Neural progenitor cell (in vitro differentiated cells): ENCODE results near the gene PRDM15. TPM values are rescaled to one million over a fixed set of nuclear protein-coding genes. Genes with fewer than 3 reads are reported as not detected.
A peak's percentile ranks its signal among the peaks of the same experiment; 100 is the strongest.

Source experiments
- DNase-seq: peaks from one replicate; pipeline ENCODE4 v3.0.0-alpha.2; 2016; ENCODE audit warnings: low spot score
- H2AFZ ChIP-seq: fragments of 200-600 bp; sonication (generic); replicated peaks from 2 replicates; pipeline ENCODE4 v1.6.1; 2016; ENCODE audit warnings: antibody characterized with exemption
- H3F3A ChIP-seq: fragments of 200-600 bp; sonication (generic); 2 replicates; pipeline ENCODE4 v1.6.1; 2016; ENCODE audit warnings: antibody characterized with exemption, low read depth
- H3K27ac ChIP-seq: fragments of 200-600 bp; sonication (generic); 2 replicates; pipeline ENCODE4 v1.5.1; 2016; ENCODE audit warnings: mild to moderate bottlenecking
- H3K27me3 ChIP-seq: fragments of 200-600 bp; sonication (generic); 2 replicates; pipeline ENCODE4 v1.6.1; 2016; ENCODE audit warnings: mild to moderate bottlenecking, moderate library complexity
- H3K36me3 ChIP-seq: fragments of 200-600 bp; sonication (generic); 2 replicates; pipeline ENCODE4 v1.5.1; 2016
- H3K4me1 ChIP-seq: fragments of 200-600 bp; sonication (generic); 2 replicates; pipeline ENCODE4 v1.6.1; 2016; ENCODE audit warnings: mixed run types
- H3K4me2 ChIP-seq: fragments of 200-600 bp; sonication (generic); 2 replicates; pipeline ENCODE4 v1.6.1; 2016
- H3K4me3 ChIP-seq: fragments of 200-600 bp; sonication (generic); 2 replicates; pipeline ENCODE4 v1.5.1; 2016
- H3K79me2 ChIP-seq: fragments of 200-600 bp; sonication (generic); 2 replicates; pipeline ENCODE4 v1.6.1; 2016; ENCODE audit warnings: low read depth
- H3K9ac ChIP-seq: fragments of 200-600 bp; sonication (generic); 2 replicates; pipeline ENCODE4 v1.6.1; 2016
- H3K9me3 ChIP-seq: fragments of 200-600 bp; sonication (generic); 2 replicates; pipeline ENCODE4 v1.5.1; 2016; ENCODE audit warnings: low read depth
- H4K20me1 ChIP-seq: fragments of 200-600 bp; sonication (generic); 2 replicates; pipeline ENCODE4 v1.6.1; 2016; ENCODE audit warnings: low read depth
- H3K27ac Mint-ChIP-seq: 3 replicates; pipeline ENCODE4 v1.8.0; 2021; ENCODE audit warnings: mixed read lengths
- H3K27me3 Mint-ChIP-seq: 2 replicates; pipeline ENCODE4 v1.8.0; 2022; ENCODE audit warnings: low read depth, mild to moderate bottlenecking, inconsistent platforms, moderate library complexity, mixed read lengths; ENCODE audit not compliant: insufficient read depth
- H3K36me3 Mint-ChIP-seq: 3 replicates; pipeline ENCODE4 v1.8.0; 2021; ENCODE audit warnings: mixed read lengths
- H3K4me1 Mint-ChIP-seq: 3 replicates; pipeline ENCODE4 v1.8.0; 2021; ENCODE audit warnings: mixed read lengths
- H3K4me3 Mint-ChIP-seq: 3 replicates; pipeline ENCODE4 v1.8.0; 2021; ENCODE audit warnings: mild to moderate bottlenecking, moderate library complexity, mixed read lengths
- H3K9me3 Mint-ChIP-seq: 3 replicates; pipeline ENCODE4 v1.8.0; 2020; ENCODE audit warnings: mixed read lengths
- EZH2 ChIP-seq: fragments of 200-600 bp; sonication (generic); IDR thresholded peaks from 2 replicates; pipeline ENCODE4 v1.6.1; 2017; ENCODE audit warnings: antibody characterized with exemption, mild to moderate bottlenecking, moderate library complexity
- EZH2phosphoT487 ChIP-seq: fragments of 200-600 bp; sonication (generic); IDR thresholded peaks from 2 replicates; pipeline ENCODE4 v1.6.1; 2017; ENCODE audit warnings: antibody characterized with exemption
- total RNA-seq: library from RNA; depleted of rRNA; stranded (reverse); fragments of >200 nt; gene quantifications from 2 replicates; pipeline ENCODE4 v1.2.3, GENCODE V29; 2015; ENCODE audit warnings: low replicate concordance
- TF ChIP-seq, protein P1 (sequence below): fragments of 200-600 bp; sonication (generic); IDR thresholded peaks from 2 replicates; pipeline ENCODE4 v1.5.1; 2017; ENCODE audit warnings: antibody characterized with exemption, mild to moderate bottlenecking

Gene PRDM15
- total RNA-seq, 1 donor from 2014 or later, result 9.0 TPM

DNA sequence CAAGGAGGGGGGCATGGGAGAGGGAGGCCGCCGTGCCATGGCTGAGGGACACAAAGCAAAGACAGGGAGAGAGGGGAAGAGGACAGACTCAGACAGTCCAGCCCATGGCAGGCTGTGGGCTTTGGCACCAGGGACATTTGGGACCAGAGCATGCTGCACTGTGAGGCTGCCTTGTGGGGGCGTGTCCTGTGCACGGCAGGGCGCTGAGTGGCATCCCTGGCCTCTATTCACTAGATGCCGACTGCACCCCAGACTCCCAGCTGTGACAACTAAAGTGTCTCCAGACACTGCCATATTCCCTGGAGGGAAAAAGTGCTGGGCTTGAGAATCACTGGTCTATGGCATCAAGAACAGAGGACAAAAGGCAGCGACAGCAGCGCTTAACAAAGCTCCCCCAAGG, 18.6 kb upstream of the PRDM15 start:
- H3K36me3 Mint-ChIP-seq, result peaks cover 9% of the 10 kb centered on the region
- H4K20me1 ChIP-seq, result no peaks in the 10 kb centered on the region
- no peak overlapping the region for H3K4me3 Mint-ChIP-seq
- no peak overlapping the region for H3K27ac ChIP-seq
- H3K4me3 ChIP-seq, result no peak overlapping the region
- no peaks in the 10 kb centered on the region for H3K9me3 ChIP-seq
- TF ChIP-seq, protein P1, sequence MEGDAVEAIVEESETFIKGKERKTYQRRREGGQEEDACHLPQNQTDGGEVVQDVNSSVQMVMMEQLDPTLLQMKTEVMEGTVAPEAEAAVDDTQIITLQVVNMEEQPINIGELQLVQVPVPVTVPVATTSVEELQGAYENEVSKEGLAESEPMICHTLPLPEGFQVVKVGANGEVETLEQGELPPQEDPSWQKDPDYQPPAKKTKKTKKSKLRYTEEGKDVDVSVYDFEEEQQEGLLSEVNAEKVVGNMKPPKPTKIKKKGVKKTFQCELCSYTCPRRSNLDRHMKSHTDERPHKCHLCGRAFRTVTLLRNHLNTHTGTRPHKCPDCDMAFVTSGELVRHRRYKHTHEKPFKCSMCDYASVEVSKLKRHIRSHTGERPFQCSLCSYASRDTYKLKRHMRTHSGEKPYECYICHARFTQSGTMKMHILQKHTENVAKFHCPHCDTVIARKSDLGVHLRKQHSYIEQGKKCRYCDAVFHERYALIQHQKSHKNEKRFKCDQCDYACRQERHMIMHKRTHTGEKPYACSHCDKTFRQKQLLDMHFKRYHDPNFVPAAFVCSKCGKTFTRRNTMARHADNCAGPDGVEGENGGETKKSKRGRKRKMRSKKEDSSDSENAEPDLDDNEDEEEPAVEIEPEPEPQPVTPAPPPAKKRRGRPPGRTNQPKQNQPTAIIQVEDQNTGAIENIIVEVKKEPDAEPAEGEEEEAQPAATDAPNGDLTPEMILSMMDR, result no peak
- TF ChIP-seq EZH2, result no peak
- TF ChIP-seq EZH2phosphoT487, result no peak
- H3K9me3 Mint-ChIP-seq, result no peaks in the 10 kb centered on the region
- DNase-seq, result peak; percentile 62
- H2AFZ ChIP-seq, result no peak overlapping the region
- peak overlapping the region; percentile 88 for H3K27ac Mint-ChIP-seq
- H3K4me2 ChIP-seq, result peak overlapping the region; percentile 61
- peaks cover 3% of the 10 kb centered on the region for H3K27me3 Mint-ChIP-seq
- no peaks in the 10 kb centered on the region for H3K36me3 ChIP-seq
- peaks cover 30% of the 10 kb centered on the region for H3K4me1 Mint-ChIP-seq
- H3K4me1 ChIP-seq, result peaks cover 42% of the 10 kb centered on the region
- no peaks in the 10 kb centered on the region for H3K27me3 ChIP-seq
- peaks cover 4% of the 10 kb centered on the region for H3F3A ChIP-seq
- H3K9ac ChIP-seq, result no peak overlapping the region
- no peaks in the 10 kb centered on the region for H3K79me2 ChIP-seq

DNA sequence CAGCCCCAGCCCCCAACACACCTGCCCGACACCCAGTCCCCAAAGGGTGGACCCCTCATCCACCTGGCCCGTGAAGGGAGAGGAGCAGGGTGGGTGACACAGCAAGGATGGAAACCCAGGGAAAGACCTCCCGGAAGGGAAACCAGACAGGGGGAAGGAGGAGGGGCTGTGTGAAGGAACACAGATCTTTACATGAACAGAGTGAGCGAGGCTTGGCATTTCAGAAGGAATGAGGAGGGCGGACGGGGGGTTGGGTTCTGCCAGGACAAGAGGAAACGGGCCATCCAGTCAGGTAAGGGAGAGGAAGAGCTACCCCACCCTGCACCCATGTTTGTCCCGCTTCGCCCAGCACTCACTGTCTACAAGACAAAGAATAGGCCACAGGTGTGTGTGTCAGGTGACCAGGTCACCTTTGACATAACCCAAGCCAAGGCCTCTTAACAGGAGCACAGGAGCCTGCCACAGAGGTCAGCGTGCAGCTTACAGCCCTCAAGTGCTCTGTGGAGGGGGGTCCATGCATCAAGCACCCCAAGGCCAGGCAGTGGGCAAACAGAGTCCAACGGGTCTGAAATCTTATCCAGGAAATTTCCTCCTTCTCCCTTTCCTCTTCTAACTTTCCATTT, 18.0 kb upstream of the PRDM15 start:
- no peaks in the 10 kb centered on the region for H3K36me3 ChIP-seq
- Mint-ChIP-seq H3K27ac (no peak overlapping the region), H3K9me3 (no peaks in the 10 kb centered on the region), H3K36me3 (peaks cover 9% of the 10 kb centered on the region), H3K4me3 (no peak overlapping the region), H3K4me1 (peaks cover 30% of the 10 kb centered on the region), H3K27me3 (peaks cover 3% of the 10 kb centered on the region)
- no peaks in the 10 kb centered on the region for H3K27me3 ChIP-seq
- H3K9me3 ChIP-seq, result no peaks in the 10 kb centered on the region
- H3K27ac ChIP-seq, result no peak overlapping the region
- H3K4me1 ChIP-seq, result peaks cover 42% of the 10 kb centered on the region
- no peak for DNase-seq
- H2AFZ ChIP-seq, result no peak overlapping the region
- H3F3A ChIP-seq, result peaks cover 4% of the 10 kb centered on the region
- TF ChIP-seq EZH2phosphoT487 (no peak), EZH2 (no peak)
- TF ChIP-seq, protein P1, result no peak
- H3K9ac ChIP-seq, result no peak overlapping the region
- no peaks in the 10 kb centered on the region for H3K79me2 ChIP-seq
- H4K20me1 ChIP-seq, result no peaks in the 10 kb centered on the region
- H3K4me3 ChIP-seq, result no peak overlapping the region
- H3K4me2 ChIP-seq, result peak overlapping the region; percentile 61

DNA sequence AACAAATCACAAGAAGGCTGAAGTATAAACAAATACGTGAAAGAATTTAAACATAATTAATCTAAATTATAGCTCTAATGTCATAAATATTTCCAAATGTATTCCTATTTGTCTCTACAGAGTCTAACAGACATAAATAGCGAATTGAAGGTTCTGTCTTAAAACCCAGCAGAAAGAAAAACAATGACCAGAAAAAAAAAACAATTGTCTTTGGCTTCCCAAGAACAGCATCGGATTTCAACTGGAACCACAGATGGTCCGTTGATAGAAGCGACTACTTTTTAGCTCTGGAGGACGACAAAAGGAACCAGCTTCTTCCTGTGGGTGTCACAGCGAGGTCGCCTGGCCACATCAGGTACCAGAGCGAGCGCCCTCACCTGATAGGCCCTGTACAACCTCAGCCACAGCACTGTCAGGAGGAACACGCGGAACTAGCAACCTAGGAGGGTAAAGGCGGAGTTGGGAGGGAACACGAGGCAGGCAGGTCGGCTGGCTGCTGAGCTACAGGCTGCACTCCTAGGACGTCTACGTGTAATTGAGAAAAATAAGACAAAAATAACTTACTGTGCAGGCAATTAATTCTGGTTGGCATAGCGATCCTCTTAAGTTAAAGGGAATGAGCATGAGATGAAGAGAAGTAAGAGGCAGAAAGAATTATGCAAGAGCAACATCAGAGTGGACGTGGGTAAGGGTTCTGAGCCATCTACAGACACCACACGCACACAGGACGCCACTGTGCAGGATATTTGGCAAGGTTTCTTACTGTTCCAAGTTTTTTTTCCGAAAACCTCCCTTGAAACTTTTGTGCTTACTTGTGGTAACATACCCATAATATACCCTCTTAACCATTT, 16.7 kb upstream of the PRDM15 start:
- Histone ChIP-seq H2AFZ (no peak overlapping the region), H3K36me3 (no peaks in the 10 kb centered on the region), H3K27me3 (no peaks in the 10 kb centered on the region), H4K20me1 (no peaks in the 10 kb centered on the region), H3K27ac (no peak overlapping the region), H3K4me3 (no peak overlapping the region), H3F3A (peaks cover 4% of the 10 kb centered on the region), H3K4me2 (peak overlapping the region; percentile 17), H3K9ac (no peak overlapping the region), H3K79me2 (no peaks in the 10 kb centered on the region), H3K9me3 (no peaks in the 10 kb centered on the region), H3K4me1 (peaks cover 42% of the 10 kb centered on the region)
- Mint-ChIP-seq H3K4me1 (peaks cover 30% of the 10 kb centered on the region), H3K9me3 (no peaks in the 10 kb centered on the region), H3K27ac (no peak overlapping the region), H3K27me3 (peaks cover 3% of the 10 kb centered on the region), H3K4me3 (no peak overlapping the region), H3K36me3 (peaks cover 5% of the 10 kb centered on the region)
- TF ChIP-seq EZH2phosphoT487 (no peak), EZH2 (no peak)
- TF ChIP-seq, protein P1, result no peak
- no peak for DNase-seq
